ENCODE measurements around the gene SNX10.

Gene SNX10

GRCh38 chr7:26298472-26299058 lies 6.9 kb downstream of the SNX10 start:
- no peak for DNase-seq (ENCODE audit: low read depth)

- DNase-seq (ENCODE audit: low read depth), result no peak
Measured at GRCh38 chr7:26305090-26305868, 13.6 kb downstream of the SNX10 start.

GRCh38 chr7:26305869-26306665 lies 14.4 kb downstream of the SNX10 start:
- no peak for DNase-seq (ENCODE audit: low read depth)

GRCh38 chr7:26306790-26307189 lies 15.1 kb downstream of the SNX10 start:
- no peak for DNase-seq (ENCODE audit: low read depth)

- no peak for DNase-seq (ENCODE audit: low read depth)
Measured at GRCh38 chr7:26307226-26307625, 15.6 kb downstream of the SNX10 start.

- no peak for DNase-seq (ENCODE audit: low read depth)
Measured at GRCh38 chr7:26307791-26308190, 16.1 kb downstream of the SNX10 start.

- DNase-seq (ENCODE audit: low read depth), result no peak
Measured at GRCh38 chr7:26308551-26308950, 16.9 kb downstream of the SNX10 start.

- no peak for DNase-seq (ENCODE audit: low read depth)
Measured at GRCh38 chr7:26309089-26309488, 17.4 kb downstream of the SNX10 start.

GRCh38 chr7:26311798-26312197 lies 20.1 kb downstream of the SNX10 start:
- no peak for DNase-seq (ENCODE audit: low read depth)

GRCh38 chr7:26317211-26317610 lies 25.5 kb downstream of the SNX10 start:
- DNase-seq (ENCODE audit: low read depth), result no peak

GRCh38 chr7:26318921-26319320 lies 27.3 kb downstream of the SNX10 start:
- no peak for DNase-seq (ENCODE audit: low read depth)

GRCh38 chr7:26319636-26320035 lies 28.0 kb downstream of the SNX10 start:
- no peak for DNase-seq (ENCODE audit: low read depth)

GRCh38 chr7:26320878-26321277 lies 29.2 kb downstream of the SNX10 start:
- no peak for DNase-seq (ENCODE audit: low read depth)

GRCh38 chr7:26321435-26321834 lies 29.8 kb downstream of the SNX10 start:
- no peak for DNase-seq (ENCODE audit: low read depth)

GRCh38 chr7:26326211-26326610 lies 34.5 kb downstream of the SNX10 start:
- no peak for DNase-seq (ENCODE audit: low read depth)

GRCh38 chr7:26328498-26329390 lies 37.1 kb downstream of the SNX10 start:
- DNase-seq (ENCODE audit: low read depth), result no peak

GRCh38 chr7:26329520-26330255 lies 38.0 kb downstream of the SNX10 start:
- DNase-seq (ENCODE audit: low read depth), result no peak

- DNase-seq (ENCODE audit: low read depth), result no peak
Measured at GRCh38 chr7:26331113-26331512, 39.5 kb downstream of the SNX10 start.

GRCh38 chr7:26331789-26332188 lies 40.1 kb downstream of the SNX10 start:
- no peak for DNase-seq (ENCODE audit: low read depth)

GRCh38 chr7:26332698-26333097 lies 41.0 kb downstream of the SNX10 start:
- DNase-seq (ENCODE audit: low read depth), result no peak

- no peak for DNase-seq (ENCODE audit: low read depth)
Measured at GRCh38 chr7:26334166-26334859, 42.7 kb downstream of the SNX10 start.

Measured in fibroblast of the conjunctiva (primary cell).